Ovary (tissue), 9 donors: Measurements from ENCODE around the gene XBP1. TPM values are rescaled to one million over a fixed set of nuclear protein-coding genes. Genes with fewer than 3 reads are reported as not detected.

Experiments
- DNase-seq, 5 donors: peaks; one replicate each; pipeline ENCODE4 v3.0.0-alpha.2; 2019 to 2020
- H3K27ac ChIP-seq, 2 donors: fragments of 200-600 bp; one replicate each; pipeline versions ENCODE4 v1.5.1 to v1.8.0; 2019 to 2022
- H3K27me3 ChIP-seq: fragments of 200-600 bp; one replicate; pipeline ENCODE4 v1.8.0; 2022
- H3K36me3 ChIP-seq: fragments of 200-600 bp; sonication (generic); one replicate; pipeline ENCODE4 v1.5.1; 2019
- H3K4me1 ChIP-seq: one replicate; pipeline ENCODE4 v1.8.1; 2013; ENCODE audit warnings: mild to moderate bottlenecking, moderate library complexity; ENCODE audit not compliant: insufficient read depth
- H3K4me3 ChIP-seq: fragments of 200-600 bp; sonication (generic); one replicate; pipeline ENCODE4 v1.5.1; 2017
- H3K9me3 ChIP-seq, 2 donors: fragments of 200-600 bp in 1 of 2; sonication (generic) in 1 of 2; one replicate each; pipeline versions ENCODE4 v1.5.1 to v1.8.1; 2013 to 2019; ENCODE audit warnings: mild to moderate bottlenecking in 1 of 2, moderate library complexity in 1 of 2
- CTCF ChIP-seq, 3 donors: fragments of 450-650 bp in 2 of 3; fragments of 200-600 bp in 1 of 3; IDR thresholded peaks; one replicate each; pipeline versions ENCODE4 v1.5.1 to v1.8.0; 2016 to 2022; ENCODE audit warnings: antibody characterized with exemption in 3 of 3, mild to moderate bottlenecking in 1 of 3
- EP300 ChIP-seq: sonication (generic); formaldehyde crosslinking; IDR thresholded peaks from one replicate; pipeline ENCODE4 v1.6.1; 2017; ENCODE audit warnings: antibody characterized with exemption
- POLR2A ChIP-seq: fragments of 450-650 bp; IDR thresholded peaks from one replicate; pipeline ENCODE4 v1.6.1; 2017; ENCODE audit warnings: antibody characterized with exemption, mild to moderate bottlenecking, moderate library complexity
- WGBS, 3 donors: extraction: QIAGEN DNeasy Blood & Tissue Kit in 1 of 3; methylation state at CpG; one replicate each; pipeline versions ENCODE4 v1.1.5 to v1.1.7; 2013 to 2017; 5-methylcytosine and 5-hydroxymethylcytosine counted together
- intact Hi-C, 4 donors: fragments of 100-400 bp; cut with DNase I; formaldehyde crosslinking; loops; one replicate each; pipeline versions ENCODE4 v1.11.0 to v1.15.1; 2022 to 2023
- polyA plus RNA-seq, 2 donors: library from polyadenylated mRNA; stranded (reverse); fragments of 200-250 nt in 1 of 2; fragments of 350-450 nt in 1 of 2; fragmentation: Illumina TruSeq in 1 of 2; extraction: RNeasy Lipid Tissue Mini Kit (QIAGEN cat#74804) in 1 of 2; gene quantifications; one replicate each; pipeline ENCODE4 v1.2.3, GENCODE V29; 2013 to 2014
- total RNA-seq, 7 donors: library from RNA; depleted of rRNA in 2 of 7; stranded (reverse); fragments of >200 nt in 2 of 7; fragmentation: NEBNext Ultra II Directional in 3 of 7; extraction: Animal tissue kit (Norgen Biotek cat#: 25700) in 3 of 7; gene quantifications; one replicate each; pipeline versions ENCODE4 v1.1.0 to v1.2.4, GENCODE V29; 2016 to 2023
- donor health status: DM: no; HTN: no; CAD: no; lungs with moderate emphysema.
- donor health status: DM: no; HTN: no; CAD: no.
- donor health status: Bipolar disorder and iron deficiency.
- donor health status: DM: yes; HTN: yes; CAD: no.
- donor health status: DM: no; HTN: no; CAD: no.
- donor health status: DM: yes; HTN: yes; CAD: no.

The XBP1 gene
- total and polyA plus RNA-seq, 9 donors = 53.1 to 229 (median 138) TPM

- Histone ChIP-seq H3K27ac (peak within 1 kb of the TSS; percentile 99), H3K36me3 (no peaks in the 10 kb centered on the region), H3K27me3 (no peaks in the 10 kb centered on the region), H3K4me3 (peak within 1 kb of the TSS; percentile 84), H3K4me1 (no peaks in the 10 kb centered on the region), H3K9me3 (no peaks in the 10 kb centered on the region)
- 0 to 1% (median 0%) methylated on average over 34 to 92 of the region's 92 CpGs for WGBS, 3 donors
- TF ChIP-seq POLR2A (peak; percentile 78), CTCF (IDR thresholded peaks at IDR 0.05) (peak in 2 of 3 donors; percentile 48 to 61), EP300 (no peak)
- DNase-seq = peak; percentile 93 to 95 (median 94)
- intact Hi-C loops = no loop called here
Observed at GRCh38 chr22:28772633-28773460, 27.5 kb downstream of the XBP1 start, which contains the start of gene CCDC117. CCDC117 (plus strand) TSS chr22:28772695; CDS start chr22:28772850, 155 bp downstream.

GRCh38 chr22:28771195-28771791, 29.1 kb downstream of the XBP1 start:
- Histone ChIP-seq H3K36me3 (no peaks in the 10 kb centered on the region), H3K4me3 (no peak overlapping the region), H3K27ac (no peak overlapping the region), H3K4me1 (no peaks in the 10 kb centered on the region), H3K27me3 (no peaks in the 10 kb centered on the region), H3K9me3 (no peaks in the 10 kb centered on the region)
- no peak for DNase-seq
- 65 to 79% (median 77%) methylated on average over 5 of the region's 5 CpGs for WGBS, 3 donors
- intact Hi-C loops = no loop called here
- TF ChIP-seq POLR2A = no peak
- no peak for TF ChIP-seq CTCF (IDR thresholded peaks at IDR 0.05)
- TF ChIP-seq EP300 = no peak

- intact Hi-C loops = no loop called here
- no peak for TF ChIP-seq CTCF (IDR thresholded peaks at IDR 0.05)
- TF ChIP-seq EP300 = no peak
- no peak for TF ChIP-seq POLR2A
- no peaks in the 10 kb centered on the region for H3K9me3 ChIP-seq
- no peak for DNase-seq
- H3K4me3 ChIP-seq = no peak overlapping the region
- no peaks in the 10 kb centered on the region for H3K36me3 ChIP-seq
- H3K27ac ChIP-seq = no peak overlapping the region
- H3K27me3 ChIP-seq = no peaks in the 10 kb centered on the region
- 84 to 89% (median 85%) methylated on average over 14 of the region's 14 CpGs for WGBS, 3 donors
- no peaks in the 10 kb centered on the region for H3K4me1 ChIP-seq
Observed at GRCh38 chr22:28769394-28770085, 30.8 kb downstream of the XBP1 start.

- intact Hi-C loops = no loop called here
- H3K4me1 ChIP-seq = no peaks in the 10 kb centered on the region
- DNase-seq = no peak
Observed at GRCh38 chr22:28768701-28769393, 31.5 kb downstream of the XBP1 start.

More at GRCh38 chr22:28768701-28769393, 31.5 kb downstream of the XBP1 start:
- TF ChIP-seq EP300 = no peak
- no peak for TF ChIP-seq CTCF (IDR thresholded peaks at IDR 0.05)
- no peak for TF ChIP-seq POLR2A
- Histone ChIP-seq H3K4me3 (no peak overlapping the region), H3K27me3 (no peaks in the 10 kb centered on the region), H3K27ac (no peak overlapping the region), H3K9me3 (no peaks in the 10 kb centered on the region), H3K36me3 (no peaks in the 10 kb centered on the region)
- WGBS, 3 donors = 79 to 84% (median 82%) methylated on average over 6 of the region's 6 CpGs
